ENCODE results near the gene EFNA5. TPM values are rescaled to one million over a fixed set of nuclear protein-coding genes. Genes with fewer than 3 reads are reported as not detected.
A peak's percentile ranks its signal among the peaks of the same experiment; 100 is the strongest.

EFNA5 gene
- total and polyA plus RNA-seq, 2 experiments from 2014 or later: 8.5 to 18.8 TPM

GRCh38 chr5:107654827-107655226 lies 15.9 kb downstream of the EFNA5 start:
- 92% methylated on average over 1 of the region's 1 CpG for WGBS (ENCODE audit: low lambda C conversion rate, missing lambda C conversion rate)
- H2AFZ ChIP-seq: no peak overlapping the region
- TF ChIP-seq CTCF (IDR thresholded peaks at IDR 0.05; ENCODE audit: poor library complexity): no peak
- TF ChIP-seq EZH2phosphoT487 (IDR thresholded peaks at IDR 0.05; ENCODE audit: low read depth, severe bottlenecking, unreplicated experiment): no peak
- no peak for TF ChIP-seq EZH2 (IDR thresholded peaks at IDR 0.05; ENCODE audit: borderline replicate concordance)
- H3K36me3 ChIP-seq (replicated peaks; ENCODE audit: insufficient read depth, low read depth): no peaks in the 10 kb centered on the region
- peaks cover 6% of the 10 kb centered on the region for H4K20me1 ChIP-seq (ENCODE audit: insufficient read depth, poor library complexity, severe bottlenecking)
- peaks cover 94% of the 10 kb centered on the region for H3K79me2 ChIP-seq
- no peaks in the 10 kb centered on the region for H3K9me3 ChIP-seq (ENCODE audit: low read depth)
- H3K27me3 ChIP-seq: no peaks in the 10 kb centered on the region
- no peak for DNase-seq (ENCODE audit: low spot score)
- H3K4me2 ChIP-seq: no peak overlapping the region
- H3K27ac ChIP-seq: no peak overlapping the region
- no peaks in the 10 kb centered on the region for H3K9me2 ChIP-seq (replicated peaks; ENCODE audit: insufficient read depth)
- H3K4me1 ChIP-seq (ENCODE audit: insufficient read depth): peaks cover 9% of the 10 kb centered on the region
- no peak overlapping the region for H3K4me3 ChIP-seq

GRCh38 chr5:107653685-107654084 lies 17.1 kb downstream of the EFNA5 start:
- DNase-seq (ENCODE audit: low spot score): no peak
- H3K4me1 ChIP-seq (ENCODE audit: insufficient read depth): peaks cover 9% of the 10 kb centered on the region

GRCh38 chr5:107652839-107653607 lies 17.7 kb downstream of the EFNA5 start:
- Histone ChIP-seq H3K9me2 (replicated peaks; ENCODE audit: insufficient read depth) (no peaks in the 10 kb centered on the region), H3K4me3 (no peak overlapping the region), H2AFZ (no peak overlapping the region), H4K20me1 (ENCODE audit: insufficient read depth, poor library complexity, severe bottlenecking) (peaks cover 7% of the 10 kb centered on the region), H3K36me3 (replicated peaks; ENCODE audit: insufficient read depth, low read depth) (no peaks in the 10 kb centered on the region), H3K79me2 (peaks cover 94% of the 10 kb centered on the region), H3K27me3 (no peaks in the 10 kb centered on the region), H3K9me3 (ENCODE audit: low read depth) (no peaks in the 10 kb centered on the region), H3K4me2 (peak overlapping the region; percentile 15), H3K27ac (no peak overlapping the region), H3K4me1 (ENCODE audit: insufficient read depth) (peaks cover 9% of the 10 kb centered on the region)
- WGBS (ENCODE audit: low lambda C conversion rate, missing lambda C conversion rate): 48% methylated on average over 4 of the region's 4 CpGs
- no peak for TF ChIP-seq EZH2 (IDR thresholded peaks at IDR 0.05; ENCODE audit: borderline replicate concordance)
- no peak for TF ChIP-seq EZH2phosphoT487 (IDR thresholded peaks at IDR 0.05; ENCODE audit: low read depth, severe bottlenecking, unreplicated experiment)
- TF ChIP-seq CTCF (IDR thresholded peaks at IDR 0.05; ENCODE audit: poor library complexity): no peak
- DNase-seq (ENCODE audit: low spot score): peak; percentile 6

More at GRCh38 chr5:107653685-107654084, 17.1 kb downstream of the EFNA5 start:
- TF ChIP-seq EZH2phosphoT487 (IDR thresholded peaks at IDR 0.05; ENCODE audit: low read depth, severe bottlenecking, unreplicated experiment) (no peak), CTCF (IDR thresholded peaks at IDR 0.05; ENCODE audit: poor library complexity) (no peak)
- Histone ChIP-seq H3K27me3 (no peaks in the 10 kb centered on the region), H3K9me3 (ENCODE audit: low read depth) (no peaks in the 10 kb centered on the region), H4K20me1 (ENCODE audit: insufficient read depth, poor library complexity, severe bottlenecking) (peaks cover 6% of the 10 kb centered on the region), H3K4me3 (no peak overlapping the region), H2AFZ (no peak overlapping the region), H3K36me3 (replicated peaks; ENCODE audit: insufficient read depth, low read depth) (no peaks in the 10 kb centered on the region), H3K9me2 (replicated peaks; ENCODE audit: insufficient read depth) (no peaks in the 10 kb centered on the region), H3K79me2 (peaks cover 94% of the 10 kb centered on the region), H3K4me2 (peak overlapping the region; percentile 15), H3K27ac (no peak overlapping the region)
- WGBS (ENCODE audit: low lambda C conversion rate, missing lambda C conversion rate): 55% methylated on average over 2 of the region's 2 CpGs
